Measurements from ENCODE around the gene PAQR9.

The PAQR9 gene

DNA sequence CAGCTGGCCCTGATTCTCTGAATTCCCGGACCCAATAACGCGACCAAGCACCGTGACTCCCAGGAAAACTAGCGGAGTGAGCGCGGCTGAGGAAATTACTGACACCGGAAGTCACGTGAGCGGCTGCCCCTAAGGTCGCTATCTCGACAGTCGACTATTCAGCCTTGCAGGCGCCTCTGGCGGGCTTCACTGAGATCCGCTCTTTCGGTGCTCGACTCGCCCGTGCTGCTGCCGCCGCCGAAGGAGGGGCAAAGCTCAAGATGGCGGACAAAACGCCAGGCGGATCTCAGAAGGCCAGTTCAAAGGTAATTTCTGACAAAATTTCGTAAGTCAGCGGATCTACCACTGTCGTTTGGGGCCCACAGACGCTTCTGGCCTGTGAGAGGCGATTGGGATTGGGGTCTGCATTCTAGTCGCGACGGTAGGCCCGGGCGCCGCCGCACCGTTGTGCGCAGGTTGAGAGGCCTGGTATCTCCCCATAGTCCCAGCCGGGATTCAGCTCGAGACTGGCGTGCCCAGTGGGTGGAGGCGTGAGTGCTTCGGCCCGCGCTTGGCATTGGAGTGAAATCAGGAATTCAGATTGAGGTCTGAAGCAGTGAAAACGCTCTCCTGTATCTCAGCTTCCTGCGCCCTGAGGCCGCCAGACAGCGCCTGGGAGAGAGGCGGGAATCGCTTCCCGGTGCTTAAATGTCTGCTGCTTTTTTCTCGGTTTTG lies 38.1 kb upstream of the PAQR9 start, which contains the start of gene U2SURP:
Gene U2SURP, plus strand, starts transcription at position 202 of the 714 bp plus-strand sequence. Its CDS starts 59 bp downstream, at position 261.
- TF ChIP-seq, protein P1, sequence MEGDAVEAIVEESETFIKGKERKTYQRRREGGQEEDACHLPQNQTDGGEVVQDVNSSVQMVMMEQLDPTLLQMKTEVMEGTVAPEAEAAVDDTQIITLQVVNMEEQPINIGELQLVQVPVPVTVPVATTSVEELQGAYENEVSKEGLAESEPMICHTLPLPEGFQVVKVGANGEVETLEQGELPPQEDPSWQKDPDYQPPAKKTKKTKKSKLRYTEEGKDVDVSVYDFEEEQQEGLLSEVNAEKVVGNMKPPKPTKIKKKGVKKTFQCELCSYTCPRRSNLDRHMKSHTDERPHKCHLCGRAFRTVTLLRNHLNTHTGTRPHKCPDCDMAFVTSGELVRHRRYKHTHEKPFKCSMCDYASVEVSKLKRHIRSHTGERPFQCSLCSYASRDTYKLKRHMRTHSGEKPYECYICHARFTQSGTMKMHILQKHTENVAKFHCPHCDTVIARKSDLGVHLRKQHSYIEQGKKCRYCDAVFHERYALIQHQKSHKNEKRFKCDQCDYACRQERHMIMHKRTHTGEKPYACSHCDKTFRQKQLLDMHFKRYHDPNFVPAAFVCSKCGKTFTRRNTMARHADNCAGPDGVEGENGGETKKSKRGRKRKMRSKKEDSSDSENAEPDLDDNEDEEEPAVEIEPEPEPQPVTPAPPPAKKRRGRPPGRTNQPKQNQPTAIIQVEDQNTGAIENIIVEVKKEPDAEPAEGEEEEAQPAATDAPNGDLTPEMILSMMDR (IDR thresholded peaks at IDR 0.05; ENCODE audit: low read length, missing control alignments), result no peak
- DNase-seq (ENCODE audit: low read depth), result peak; percentile 98
- H3K4me3 ChIP-seq (replicated peaks; ENCODE audit: low read depth, low read length), result peak within 1 kb of the TSS; percentile 96

DNA sequence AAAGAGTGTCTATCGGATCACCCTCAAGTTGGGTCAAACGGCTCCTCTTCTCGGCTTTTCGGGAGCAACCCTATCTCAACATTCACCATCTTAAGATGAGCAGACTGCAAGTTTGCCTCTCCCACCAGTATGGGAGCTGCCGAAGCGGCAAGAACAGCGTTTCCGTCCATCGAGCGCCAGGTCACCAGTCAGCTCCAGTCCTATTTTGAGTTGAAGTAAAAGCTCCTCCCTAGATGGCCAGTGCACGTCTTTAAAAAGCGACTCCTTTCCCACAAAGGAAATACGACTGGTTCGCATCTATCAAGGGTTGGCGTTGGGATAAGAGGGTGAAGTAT lies 37.5 kb upstream of the PAQR9 start:
- DNase-seq (ENCODE audit: low read depth), result no peak
- peak overlapping the region; percentile 96 for H3K4me3 ChIP-seq (replicated peaks; ENCODE audit: low read depth, low read length)
- TF ChIP-seq, protein P1 (IDR thresholded peaks at IDR 0.05; ENCODE audit: low read length, missing control alignments), result no peak

DNA sequence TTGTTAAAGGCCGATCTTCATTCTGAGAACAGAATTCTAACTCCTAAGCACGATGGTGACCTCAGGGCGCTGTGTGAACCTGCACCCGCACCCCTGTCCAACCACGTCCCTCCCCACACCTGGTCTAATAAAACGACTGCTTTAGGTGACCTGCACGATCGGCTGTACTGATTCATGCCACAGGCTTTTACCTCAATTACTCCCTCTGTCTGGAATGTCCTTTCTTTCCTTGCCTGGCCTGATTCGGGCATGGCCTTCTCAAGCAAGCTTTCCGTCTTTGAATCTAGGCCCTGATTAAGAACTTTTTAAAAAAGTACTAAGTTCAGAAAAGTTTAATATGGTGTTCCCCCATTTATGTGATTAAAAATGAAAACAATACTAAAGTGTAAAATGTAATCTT lies 37.1 kb upstream of the PAQR9 start:
- peak overlapping the region; percentile 96 for H3K4me3 ChIP-seq (replicated peaks; ENCODE audit: low read depth, low read length)
- TF ChIP-seq, protein P1 (IDR thresholded peaks at IDR 0.05; ENCODE audit: low read length, missing control alignments), result no peak
- peak; percentile 39 for DNase-seq (ENCODE audit: low read depth)

DNA sequence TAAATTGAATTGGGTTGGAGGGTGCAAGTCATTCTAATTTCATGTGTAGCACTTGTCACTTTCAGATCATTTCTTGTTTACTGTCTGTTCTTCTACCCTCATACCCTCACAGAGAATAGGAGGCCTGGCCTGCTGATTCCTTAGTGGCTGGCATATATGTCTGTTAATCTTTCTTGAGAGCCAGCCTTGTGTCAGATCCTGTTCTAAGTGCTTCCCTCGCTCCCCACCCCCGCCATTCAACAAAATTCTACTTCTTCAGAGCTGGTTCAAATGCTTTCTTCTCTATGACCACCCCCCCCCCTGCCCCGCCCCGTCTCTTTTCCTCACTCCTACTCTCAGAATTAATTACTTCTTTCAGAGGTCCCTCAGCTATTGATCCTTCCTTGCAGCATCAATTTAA lies 36.4 kb upstream of the PAQR9 start:
- H3K4me3 ChIP-seq (replicated peaks; ENCODE audit: low read depth, low read length), result peak overlapping the region; percentile 96
- DNase-seq (ENCODE audit: low read depth), result no peak
- TF ChIP-seq, protein P1 (IDR thresholded peaks at IDR 0.05; ENCODE audit: low read length, missing control alignments), result no peak

DNA sequence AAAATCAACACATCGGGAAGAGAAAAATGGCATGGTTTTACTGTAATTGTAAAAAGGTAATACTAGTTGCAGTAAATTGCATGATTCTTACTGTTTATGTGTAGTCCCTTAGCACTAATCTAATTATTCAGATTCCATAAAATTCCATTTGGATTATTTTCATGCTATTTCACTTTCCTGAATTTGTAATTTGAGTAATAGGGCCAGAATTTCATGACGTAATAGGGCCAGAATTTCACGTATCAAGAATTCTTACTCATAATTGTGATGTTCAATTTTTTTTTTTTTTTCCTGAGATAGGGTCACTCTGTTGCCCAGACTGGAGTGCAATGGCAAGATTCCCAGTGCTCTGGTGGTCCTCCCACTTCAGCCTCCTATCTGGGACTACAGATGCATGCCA lies 35.0 kb upstream of the PAQR9 start:
- peak; percentile 40 for DNase-seq (ENCODE audit: low read depth)

DNA sequence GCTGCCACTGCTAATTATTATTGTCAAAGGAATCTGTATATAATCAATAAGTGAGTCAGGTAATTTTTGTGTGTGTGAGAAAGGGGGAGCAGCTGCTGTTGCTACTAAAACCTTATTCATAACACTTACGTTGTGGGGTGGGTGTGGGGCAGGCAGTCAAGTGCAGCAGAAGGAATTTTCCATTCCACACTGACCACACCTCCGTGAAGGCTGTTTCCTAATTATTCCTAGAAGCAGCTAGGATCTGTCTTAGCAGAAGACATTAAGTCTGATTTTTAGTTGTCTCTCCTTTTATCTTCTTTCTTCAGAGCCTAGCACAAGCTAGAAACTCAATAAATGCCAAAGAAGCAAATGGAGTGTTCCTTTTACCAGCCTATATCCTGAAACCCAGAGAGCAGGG lies 33.9 kb upstream of the PAQR9 start:
- TF ChIP-seq, protein P1 (IDR thresholded peaks at IDR 0.05; ENCODE audit: low read length, missing control alignments), result no peak
- no peak for DNase-seq (ENCODE audit: low read depth)
- no peak overlapping the region for H3K4me3 ChIP-seq (replicated peaks; ENCODE audit: low read depth, low read length)

More for the DNA sequence above, 35.0 kb upstream of the PAQR9 start:
- TF ChIP-seq, protein P1 (IDR thresholded peaks at IDR 0.05; ENCODE audit: low read length, missing control alignments), result no peak
- no peak overlapping the region for H3K4me3 ChIP-seq (replicated peaks; ENCODE audit: low read depth, low read length)

DNA sequence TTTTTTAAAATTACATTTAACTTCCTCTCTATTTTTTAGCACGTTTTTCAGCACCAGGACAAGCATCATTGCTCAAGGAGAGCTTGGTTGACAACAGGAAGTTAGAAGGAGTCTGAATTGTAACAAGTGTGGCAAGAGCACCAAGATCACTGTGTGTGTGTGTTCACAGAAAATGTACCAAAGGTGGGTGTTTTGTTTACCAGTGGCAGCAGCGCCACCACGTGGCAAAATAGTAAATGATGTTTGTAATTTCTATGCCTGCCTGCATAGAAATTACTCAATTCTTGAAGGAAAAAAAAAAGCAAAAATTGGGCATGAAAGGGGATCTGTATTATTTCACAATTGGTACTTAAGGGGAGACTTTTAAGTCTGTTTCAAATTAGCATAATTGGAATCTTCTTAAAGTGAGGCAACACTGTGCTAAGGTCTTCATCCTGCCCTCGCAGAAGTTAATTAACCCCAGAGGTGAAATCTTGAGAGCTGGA lies 30.5 kb upstream of the PAQR9 start:
- DNase-seq (ENCODE audit: low read depth), result peak; percentile 88
- TF ChIP-seq, protein P1 (IDR thresholded peaks at IDR 0.05; ENCODE audit: low read length, missing control alignments), result peak; percentile 62
- H3K4me3 ChIP-seq (replicated peaks; ENCODE audit: low read depth, low read length), result no peak overlapping the region
